Thymus (tissue), 11 donors: ENCODE data around the gene MOV10L1. TPM values are rescaled to one million over a fixed set of nuclear protein-coding genes. Genes with fewer than 3 reads are reported as not detected.

Source experiments
- DNase-seq, 9 donors: peaks; one replicate each; pipeline ENCODE4 v3.0.0-alpha.2; 2013; ENCODE audit warnings: low spot score in 9 of 9, low read depth in 6 of 9, missing footprints in 1 of 9
- H3K27ac ChIP-seq, 2 donors: one replicate each; pipeline ENCODE4 v1.5.1; 2013; ENCODE audit warnings: control low read depth in 1 of 2, low read depth in 1 of 2, low read length in 1 of 2, mild to moderate bottlenecking in 1 of 2, moderate library complexity in 1 of 2
- H3K27me3 ChIP-seq, 2 donors: one replicate each; pipeline ENCODE4 v1.5.1; 2013; ENCODE audit warnings: low read length in 1 of 2; ENCODE audit not compliant: control insufficient read depth in 2 of 2, insufficient read depth in 1 of 2
- H3K36me3 ChIP-seq, 2 donors: one replicate each; pipeline ENCODE4 v1.5.1; 2013; ENCODE audit warnings: low read length in 1 of 2, mild to moderate bottlenecking in 1 of 2, moderate library complexity in 1 of 2; ENCODE audit not compliant: control insufficient read depth in 2 of 2, insufficient read depth in 2 of 2
- H3K4me1 ChIP-seq, 2 donors: one replicate each; pipeline ENCODE4 v1.5.1; 2013; ENCODE audit warnings: low read length in 2 of 2; ENCODE audit not compliant: control insufficient read depth in 2 of 2, insufficient read depth in 2 of 2
- H3K4me3 ChIP-seq, 2 donors: one replicate each; pipeline ENCODE4 v1.5.1; 2013; ENCODE audit warnings: low read length in 2 of 2, control low read depth in 1 of 2, mild to moderate bottlenecking in 1 of 2
- H3K9me3 ChIP-seq, 2 donors: one replicate each; pipeline ENCODE4 v1.5.1; 2013; ENCODE audit warnings: low read length in 1 of 2, mild to moderate bottlenecking in 1 of 2; ENCODE audit not compliant: control insufficient read depth in 2 of 2, insufficient read depth in 1 of 2
- WGBS: extraction: QIAGEN DNeasy Blood & Tissue Kit; methylation state at CpG from one replicate; pipeline ENCODE4 v1.1.7; 2013; 5-methylcytosine and 5-hydroxymethylcytosine counted together
- polyA plus RNA-seq: library from polyadenylated mRNA; stranded (reverse); fragments of 200-250 nt; gene quantifications from one replicate; pipeline ENCODE4 v1.2.3, GENCODE V29; 2013
- total RNA-seq: library from RNA; stranded (reverse); fragments of 120-200 nt; gene quantifications from one replicate; pipeline ENCODE4 v1.2.4, GENCODE V29; 2013
- donor health status: healthy.

The MOV10L1 gene
- total and polyA plus RNA-seq, 2 donors: 0.14 to 0.32 TPM

DNA sequence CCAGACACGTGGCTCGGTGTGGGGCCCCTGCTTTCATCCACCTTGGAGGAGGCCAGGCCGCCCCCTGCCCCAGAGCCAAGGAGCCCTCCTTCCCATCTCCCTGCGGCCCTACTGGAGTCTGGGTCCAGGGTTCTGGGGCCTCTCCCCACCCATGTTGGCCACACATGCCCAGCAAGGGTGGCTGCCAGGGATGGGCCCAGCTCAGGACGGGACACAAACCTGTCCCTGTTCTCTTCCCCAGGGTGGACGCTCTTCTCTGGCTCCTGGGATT is 85.3 kb downstream of the MOV10L1 start:
- DNase-seq: no peak
- WGBS: 97% methylated on average over 6 of the region's 6 CpGs
- peaks cover 0 to 15% of the 10 kb centered on the region in 2 donors for H3K4me1 ChIP-seq
- H3K27me3 ChIP-seq: peaks cover 26 to 81% of the 10 kb centered on the region in 2 donors
- no peaks in the 10 kb centered on the region for H3K36me3 ChIP-seq
- H3K4me3 ChIP-seq: no peak overlapping the region
- H3K27ac ChIP-seq: no peak overlapping the region
- H3K9me3 ChIP-seq: no peaks in the 10 kb centered on the region

DNA sequence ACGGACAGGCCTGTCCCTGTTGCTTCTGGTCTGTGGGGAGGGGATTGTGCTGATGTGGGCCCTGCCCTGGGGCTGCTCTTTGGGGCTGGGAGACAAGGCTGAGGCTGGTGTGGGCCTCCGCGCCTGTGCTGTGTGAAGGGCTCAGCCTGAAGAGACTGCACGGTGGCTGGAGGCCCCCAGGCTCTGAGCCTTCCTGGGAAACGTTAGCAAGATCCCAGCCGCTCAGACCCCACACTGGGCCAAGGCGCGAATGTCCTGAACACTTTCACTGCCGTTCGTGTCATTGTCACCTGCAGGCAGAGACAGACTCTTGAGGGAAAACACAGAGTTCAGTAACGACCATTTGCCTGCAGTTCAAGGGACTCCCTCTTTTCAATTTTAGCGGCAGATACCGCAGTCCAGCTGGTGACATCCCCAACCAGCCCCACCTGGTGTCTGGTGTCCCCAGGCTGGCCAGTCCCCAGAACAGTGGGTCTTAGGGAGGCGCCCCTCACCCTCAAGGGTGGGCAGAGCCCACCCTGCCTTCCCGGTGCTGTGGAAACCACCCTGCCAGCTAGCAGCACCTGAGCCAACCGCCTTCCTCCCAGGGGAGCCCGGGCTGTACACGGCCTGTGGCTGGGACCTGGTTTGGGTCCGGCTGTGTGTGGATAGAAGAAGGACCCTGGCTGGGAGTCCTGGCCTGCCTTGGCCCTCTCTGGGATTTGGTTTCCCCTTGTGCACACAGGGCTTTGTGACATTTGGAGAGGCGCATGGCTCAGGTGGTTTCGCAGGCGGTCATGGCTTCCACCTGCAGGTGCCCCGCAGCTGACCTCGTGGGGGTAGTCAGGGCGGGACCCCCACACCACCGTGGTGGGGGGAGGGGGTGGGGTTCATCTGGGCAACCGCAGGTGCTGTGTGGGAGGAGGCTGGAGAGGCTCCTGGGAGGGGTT is 86.4 kb downstream of the MOV10L1 start:
- Histone ChIP-seq H3K27me3 (peaks cover 16 to 74% of the 10 kb centered on the region in 2 donors), H3K4me3 (no peak overlapping the region), H3K4me1 (peaks cover 0 to 16% of the 10 kb centered on the region in 2 donors), H3K9me3 (no peaks in the 10 kb centered on the region), H3K36me3 (no peaks in the 10 kb centered on the region), H3K27ac (no peak overlapping the region)
- DNase-seq: no peak
- 89% methylated on average over 27 of the region's 27 CpGs for WGBS

DNA sequence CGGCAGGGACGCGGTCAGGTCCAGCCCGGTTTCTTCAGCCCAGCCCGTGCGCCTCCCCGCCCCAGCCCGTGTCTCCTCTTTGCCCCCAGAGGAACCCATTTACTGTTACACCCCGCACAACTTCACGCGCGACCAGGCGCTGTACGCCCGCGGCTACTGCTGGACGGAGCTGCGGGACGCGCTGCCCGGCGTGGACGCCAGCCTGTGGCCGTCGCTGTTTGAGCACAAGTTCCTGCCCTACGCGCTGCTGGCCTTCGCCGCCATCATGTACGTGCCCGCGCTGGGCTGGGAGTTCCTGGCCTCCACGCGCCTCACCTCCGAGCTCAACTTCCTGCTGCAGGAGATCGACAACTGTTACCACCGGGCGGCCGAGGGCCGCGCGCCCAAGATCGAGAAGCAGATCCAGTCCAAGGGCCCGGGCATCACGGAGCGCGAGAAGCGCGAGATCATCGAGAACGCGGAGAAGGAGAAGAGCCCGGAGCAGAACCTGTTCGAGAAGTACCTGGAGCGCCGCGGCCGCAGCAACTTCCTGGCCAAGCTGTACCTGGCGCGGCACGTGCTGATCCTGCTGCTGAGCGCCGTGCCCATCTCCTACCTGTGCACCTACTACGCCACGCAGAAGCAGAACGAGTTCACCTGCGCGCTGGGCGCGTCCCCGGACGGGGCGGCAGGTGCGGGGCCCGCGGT is 87.2 kb downstream of the MOV10L1 start:
- Histone ChIP-seq H3K27ac (no peak overlapping the region), H3K36me3 (no peaks in the 10 kb centered on the region), H3K4me1 (peaks cover 0 to 16% of the 10 kb centered on the region in 2 donors), H3K9me3 (no peaks in the 10 kb centered on the region), H3K27me3 (peaks cover 9 to 66% of the 10 kb centered on the region in 2 donors), H3K4me3 (no peak overlapping the region)
- no peak for DNase-seq
- WGBS: 98% methylated on average over 76 of the region's 76 CpGs

DNA sequence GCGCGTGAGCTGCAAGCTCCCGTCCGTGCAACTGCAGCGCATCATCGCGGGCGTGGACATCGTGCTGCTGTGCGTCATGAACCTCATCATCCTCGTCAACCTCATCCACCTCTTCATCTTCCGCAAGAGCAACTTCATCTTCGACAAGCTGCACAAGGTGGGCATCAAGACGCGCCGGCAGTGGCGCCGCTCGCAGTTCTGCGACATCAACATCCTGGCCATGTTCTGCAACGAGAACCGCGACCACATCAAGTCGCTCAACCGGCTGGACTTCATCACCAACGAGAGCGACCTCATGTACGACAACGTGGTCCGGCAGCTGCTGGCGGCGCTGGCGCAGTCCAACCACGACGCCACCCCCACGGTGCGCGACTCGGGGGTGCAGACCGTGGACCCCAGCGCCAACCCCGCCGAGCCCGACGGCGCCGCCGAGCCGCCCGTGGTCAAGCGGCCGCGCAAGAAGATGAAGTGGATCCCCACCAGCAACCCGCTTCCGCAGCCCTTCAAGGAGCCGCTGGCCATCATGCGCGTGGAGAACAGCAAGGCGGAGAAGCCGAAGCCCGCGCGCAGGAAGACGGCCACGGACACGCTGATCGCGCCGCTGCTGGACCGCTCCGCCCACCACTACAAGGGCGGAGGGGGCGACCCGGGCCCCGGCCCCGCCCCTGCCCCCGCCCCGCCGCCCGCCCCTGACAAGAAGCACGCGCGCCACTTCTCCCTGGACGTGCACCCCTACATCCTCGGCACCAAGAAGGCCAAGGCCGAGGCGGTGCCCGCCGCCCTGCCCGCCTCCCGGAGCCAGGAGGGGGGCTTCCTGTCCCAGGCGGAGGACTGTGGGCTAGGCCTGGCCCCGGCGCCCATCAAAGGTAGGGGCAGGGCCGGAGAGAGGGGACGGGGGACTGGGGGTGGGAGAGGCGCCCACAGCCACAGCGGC is 88.0 kb downstream of the MOV10L1 start:
- Histone ChIP-seq H3K27me3 (peaks cover 5 to 60% of the 10 kb centered on the region in 2 donors), H3K9me3 (no peaks in the 10 kb centered on the region), H3K4me1 (peaks cover 0 to 16% of the 10 kb centered on the region in 2 donors), H3K27ac (no peak overlapping the region), H3K36me3 (no peaks in the 10 kb centered on the region), H3K4me3 (no peak overlapping the region)
- 79% methylated on average over 98 of the region's 98 CpGs for WGBS
- DNase-seq: no peak

DNA sequence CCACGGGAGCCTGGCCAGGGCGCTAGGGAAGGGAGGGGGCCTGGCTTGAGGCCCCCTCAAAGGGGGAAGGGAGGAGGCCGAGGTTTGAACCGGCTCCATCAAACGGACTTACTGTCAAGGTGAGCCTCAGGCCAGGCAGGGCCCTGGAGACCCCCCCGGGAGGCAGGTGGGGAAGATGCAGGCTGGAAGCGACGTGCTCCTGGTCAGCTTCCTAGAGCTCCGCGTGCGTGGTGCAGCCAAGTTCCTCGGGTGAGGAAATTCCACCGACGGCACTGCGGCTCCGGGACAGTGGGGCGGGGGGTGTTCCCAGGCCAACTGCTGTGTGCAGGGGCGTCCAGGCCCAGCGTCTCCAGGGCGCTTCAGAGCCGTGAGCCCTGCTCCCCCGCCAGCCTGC is 88.7 kb downstream of the MOV10L1 start:
- no peaks in the 10 kb centered on the region for H3K36me3 ChIP-seq
- peaks cover 5 to 59% of the 10 kb centered on the region in 2 donors for H3K27me3 ChIP-seq
- H3K4me1 ChIP-seq: peaks cover 0 to 11% of the 10 kb centered on the region in 2 donors
- DNase-seq: no peak
- WGBS: 85% methylated on average over 22 of the region's 22 CpGs
- H3K9me3 ChIP-seq: no peaks in the 10 kb centered on the region
- no peak overlapping the region for H3K27ac ChIP-seq
- no peak overlapping the region for H3K4me3 ChIP-seq

DNA sequence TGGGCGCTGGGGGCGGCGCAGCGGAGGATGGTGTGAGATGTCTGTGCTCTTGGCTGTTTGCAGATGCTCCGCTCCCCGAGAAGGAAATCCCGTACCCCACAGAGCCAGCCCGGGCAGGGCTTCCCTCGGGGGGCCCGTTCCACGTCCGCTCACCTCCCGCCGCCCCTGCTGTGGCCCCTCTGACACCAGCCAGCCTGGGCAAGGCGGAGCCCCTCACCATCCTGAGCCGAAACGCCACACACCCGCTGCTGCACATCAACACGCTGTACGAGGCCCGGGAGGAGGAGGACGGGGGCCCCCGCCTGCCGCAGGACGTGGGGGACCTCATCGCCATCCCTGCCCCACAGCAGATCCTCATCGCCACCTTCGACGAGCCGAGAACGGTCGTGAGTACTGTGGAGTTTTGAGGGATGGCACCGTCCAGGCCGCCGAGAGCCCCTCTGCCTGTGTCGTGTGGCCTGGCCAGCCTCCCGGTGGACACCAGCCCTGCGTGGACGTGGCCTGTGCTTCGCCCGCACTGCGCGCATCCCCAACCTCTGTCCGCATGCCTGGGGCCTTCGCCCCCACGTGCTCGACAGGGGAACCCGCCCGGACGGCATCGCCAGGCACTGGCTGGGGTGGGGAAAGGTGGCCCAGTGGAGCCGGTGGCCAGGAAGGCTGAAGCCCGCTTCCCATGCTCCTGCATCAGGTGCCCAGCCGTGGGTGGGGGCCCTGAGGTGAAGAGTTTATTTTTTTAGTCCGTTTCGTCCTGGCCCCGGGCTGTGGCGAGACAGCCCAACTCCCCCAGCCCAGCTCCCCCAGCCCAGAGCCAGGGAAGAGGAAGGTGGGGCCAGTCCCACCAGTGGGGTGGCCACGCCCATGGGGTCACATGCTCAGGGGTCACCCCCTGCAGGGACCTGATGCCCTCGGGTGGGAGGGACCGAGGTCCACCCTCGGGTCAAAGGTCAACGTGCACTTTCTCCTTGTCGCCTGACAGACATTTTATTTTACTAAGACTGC is 89.4 kb downstream of the MOV10L1 start:
- Histone ChIP-seq H3K27me3 (peaks cover 6 to 59% of the 10 kb centered on the region in 2 donors), H3K4me3 (no peak overlapping the region), H3K36me3 (no peaks in the 10 kb centered on the region), H3K27ac (no peak overlapping the region), H3K4me1 (peaks cover 0 to 5% of the 10 kb centered on the region in 2 donors), H3K9me3 (no peaks in the 10 kb centered on the region)
- 92% methylated on average over 64 of the region's 64 CpGs for WGBS
- DNase-seq: no peak

DNA sequence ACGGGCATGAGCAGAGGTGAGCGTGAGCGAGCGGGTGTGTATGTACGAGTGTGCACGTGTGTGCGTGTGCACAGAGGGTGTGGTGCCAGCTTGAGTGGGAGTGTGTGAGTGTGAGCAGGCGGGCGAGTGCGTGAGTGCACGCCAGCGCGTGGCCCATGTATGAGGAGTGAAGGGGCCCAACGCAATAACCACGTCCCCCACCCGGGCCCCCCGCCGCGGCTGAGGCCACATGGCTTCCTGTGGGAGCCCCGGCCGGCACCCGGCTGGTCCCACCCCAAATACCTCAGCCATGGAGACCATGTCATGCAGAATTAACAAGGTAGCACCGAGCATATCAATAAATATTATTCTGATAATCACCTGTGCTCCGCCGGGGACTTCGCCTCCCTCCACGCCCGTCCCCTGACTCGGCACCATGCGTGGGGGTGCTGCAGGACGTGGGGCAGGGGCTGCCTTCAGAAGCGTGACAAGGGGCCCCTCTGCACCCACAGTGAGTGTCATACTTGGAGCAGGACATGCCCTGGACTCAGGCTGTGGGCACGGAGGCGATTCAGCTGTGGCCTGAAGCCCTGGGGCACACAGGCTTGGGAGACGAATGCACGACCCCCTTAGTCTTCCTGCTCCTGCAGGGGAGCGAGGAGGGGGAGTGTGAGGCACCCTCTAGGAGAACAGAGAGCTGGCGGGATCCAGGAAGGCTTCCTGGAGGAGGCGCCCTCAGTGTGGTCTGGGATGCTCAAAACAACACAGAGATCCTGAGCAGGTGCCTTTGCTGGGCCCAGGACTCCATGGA is 90.3 kb downstream of the MOV10L1 start:
- DNase-seq: no peak
- peaks cover 2 to 10% of the 10 kb centered on the region in 2 donors for H3K4me1 ChIP-seq
- 58% methylated on average over 39 of the region's 39 CpGs for WGBS
- H3K27me3 ChIP-seq: peaks cover 15 to 60% of the 10 kb centered on the region in 2 donors
- no peak overlapping the region for H3K27ac ChIP-seq
- H3K36me3 ChIP-seq: no peaks in the 10 kb centered on the region
- no peaks in the 10 kb centered on the region for H3K9me3 ChIP-seq
- H3K4me3 ChIP-seq: no peak overlapping the region
